GM13977 (cell line): ENCODE results near the gene HNRNPA2B1.
"Not testable (repeated sequence)": the region's sequence is repeated elsewhere in the genome, so short reads cannot be mapped to it uniquely, and the experiment has no call there.

ENCODE experiments used
- DNase-seq: peaks from one replicate; pipeline ENCODE4 v3.0.0; 2012; ENCODE audit warnings: low spot score
- in situ Hi-C: fragments of 300-500 bp; cut with MboI; formaldehyde crosslinking; loops from one replicate; pipeline ENCODE4 v1.12.0; 2022; ENCODE audit warnings: low sequenced_read_pairs, low pct_unique_long_range_greater_than_20kb, mixed read lengths, inconsistent platforms; ENCODE audit not compliant: unreplicated experiment
- TF ChIP-seq, protein P1 (sequence below): IDR thresholded peaks from 2 replicates; pipeline ENCODE4 v1.5.1; 2012; ENCODE audit warnings: mild to moderate bottlenecking, control low read depth; ENCODE audit not compliant: insufficient read depth; ENCODE audit errors: extremely low read depth, missing control alignments

HNRNPA2B1 gene

GRCh38 chr7:26153823-26154783, 46.4 kb downstream of the HNRNPA2B1 start:
- in situ Hi-C loops: no loop called here
- TF ChIP-seq, protein P1, sequence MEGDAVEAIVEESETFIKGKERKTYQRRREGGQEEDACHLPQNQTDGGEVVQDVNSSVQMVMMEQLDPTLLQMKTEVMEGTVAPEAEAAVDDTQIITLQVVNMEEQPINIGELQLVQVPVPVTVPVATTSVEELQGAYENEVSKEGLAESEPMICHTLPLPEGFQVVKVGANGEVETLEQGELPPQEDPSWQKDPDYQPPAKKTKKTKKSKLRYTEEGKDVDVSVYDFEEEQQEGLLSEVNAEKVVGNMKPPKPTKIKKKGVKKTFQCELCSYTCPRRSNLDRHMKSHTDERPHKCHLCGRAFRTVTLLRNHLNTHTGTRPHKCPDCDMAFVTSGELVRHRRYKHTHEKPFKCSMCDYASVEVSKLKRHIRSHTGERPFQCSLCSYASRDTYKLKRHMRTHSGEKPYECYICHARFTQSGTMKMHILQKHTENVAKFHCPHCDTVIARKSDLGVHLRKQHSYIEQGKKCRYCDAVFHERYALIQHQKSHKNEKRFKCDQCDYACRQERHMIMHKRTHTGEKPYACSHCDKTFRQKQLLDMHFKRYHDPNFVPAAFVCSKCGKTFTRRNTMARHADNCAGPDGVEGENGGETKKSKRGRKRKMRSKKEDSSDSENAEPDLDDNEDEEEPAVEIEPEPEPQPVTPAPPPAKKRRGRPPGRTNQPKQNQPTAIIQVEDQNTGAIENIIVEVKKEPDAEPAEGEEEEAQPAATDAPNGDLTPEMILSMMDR: no peak
- DNase-seq: peak; percentile 27

GRCh38 chr7:26153241-26153822, 47.2 kb downstream of the HNRNPA2B1 start:
- in situ Hi-C loops: no loop called here
- peak; percentile 23 for DNase-seq
- TF ChIP-seq, protein P1: no peak

DNA sequence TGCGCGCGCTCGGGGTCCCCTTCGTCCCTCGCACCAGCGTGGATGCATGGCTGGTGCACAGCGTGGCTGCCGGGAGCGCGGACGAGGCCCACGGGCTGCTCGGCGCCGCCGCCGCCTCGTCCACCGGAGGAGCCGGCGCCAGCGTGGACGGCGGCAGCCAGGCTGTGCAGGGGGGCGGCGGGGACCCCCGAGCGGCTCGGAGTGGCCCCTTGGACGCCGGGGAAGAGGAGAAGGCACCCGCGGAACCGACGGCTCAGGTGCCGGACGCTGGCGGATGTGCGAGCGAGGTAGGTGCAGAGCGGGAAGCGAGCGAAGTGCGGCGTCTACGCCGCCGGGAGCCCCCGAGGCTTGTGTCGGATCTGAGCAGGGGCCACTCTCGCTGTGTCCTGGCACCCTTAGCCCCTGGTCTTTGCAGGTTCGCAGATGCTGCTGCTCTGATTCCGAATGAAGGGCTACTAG, 47.7 kb downstream of the HNRNPA2B1 start:
- DNase-seq: peak; percentile 27

DNA sequence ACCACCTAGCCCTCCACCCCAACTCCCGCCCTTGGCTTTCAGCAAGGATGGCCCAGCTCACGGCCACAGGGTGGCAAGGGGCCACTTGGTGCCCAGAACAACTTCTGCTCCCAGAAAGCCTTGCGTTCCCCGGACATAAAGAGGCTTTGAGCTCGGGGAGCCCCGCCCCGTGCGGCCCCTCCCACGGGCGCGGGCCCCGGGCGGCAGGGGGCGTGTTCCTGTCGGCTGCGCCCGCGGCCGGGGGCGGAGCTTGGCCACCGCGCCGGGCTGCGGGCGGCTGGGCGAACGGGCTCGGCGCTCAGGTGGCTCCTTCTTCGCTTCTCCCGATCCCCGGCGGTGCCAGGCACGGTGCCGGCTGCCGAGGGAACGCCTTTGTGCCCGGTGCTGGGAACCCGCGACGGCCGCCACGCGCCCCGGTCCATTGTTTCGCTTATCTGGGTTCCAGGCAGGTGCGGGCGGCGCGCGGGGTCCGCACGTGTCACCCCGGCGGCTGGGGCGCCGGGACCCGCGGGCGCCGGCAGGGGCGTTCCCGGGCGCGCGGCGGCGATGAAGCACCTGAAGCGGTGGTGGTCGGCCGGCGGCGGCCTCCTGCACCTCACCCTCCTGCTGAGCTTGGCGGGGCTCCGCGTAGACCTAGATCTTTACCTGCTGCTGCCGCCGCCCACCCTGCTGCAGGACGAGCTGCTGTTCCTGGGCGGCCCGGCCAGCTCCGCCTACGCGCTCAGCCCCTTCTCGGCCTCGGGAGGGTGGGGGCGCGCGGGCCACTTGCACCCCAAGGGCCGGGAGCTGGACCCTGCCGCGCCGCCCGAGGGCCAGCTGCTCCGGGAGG, 48.4 kb downstream of the HNRNPA2B1 start, which contains the start of gene NFE2L3:
TSS of gene NFE2L3 (plus strand) at position 246 of the 829 bp plus-strand sequence. CDS start at position 547, 301 bp downstream.
- TF ChIP-seq, protein P1: peak; percentile 8
- peak; percentile 94 for DNase-seq
- in situ Hi-C loops: no loop called here

More for the DNA sequence above, 47.7 kb downstream of the HNRNPA2B1 start:
- in situ Hi-C loops: not testable (repeated sequence)

GRCh38 chr7:26151650-26151952, 48.9 kb downstream of the HNRNPA2B1 start:
- DNase-seq: no peak
- in situ Hi-C loops: no loop called here
- TF ChIP-seq, protein P1: no peak

GRCh38 chr7:26151096-26151495, 49.5 kb downstream of the HNRNPA2B1 start:
- in situ Hi-C loops: no loop called here
- DNase-seq: no peak
- TF ChIP-seq, protein P1: no peak
